GM12873 (cell line): ENCODE data around the gene KIAA1671.
A peak's percentile ranks its signal among the peaks of the same experiment; 100 is the strongest.

Experiments
- CTCF ChIP-seq: IDR thresholded peaks from 2 replicates; pipeline ENCODE4 v1.5.1; 2012; ENCODE audit warnings: low read depth, mild to moderate bottlenecking, moderate library complexity, low read length, control low read depth; ENCODE audit not compliant: insufficient read depth; ENCODE audit errors: missing control alignments

The KIAA1671 gene

DNA sequence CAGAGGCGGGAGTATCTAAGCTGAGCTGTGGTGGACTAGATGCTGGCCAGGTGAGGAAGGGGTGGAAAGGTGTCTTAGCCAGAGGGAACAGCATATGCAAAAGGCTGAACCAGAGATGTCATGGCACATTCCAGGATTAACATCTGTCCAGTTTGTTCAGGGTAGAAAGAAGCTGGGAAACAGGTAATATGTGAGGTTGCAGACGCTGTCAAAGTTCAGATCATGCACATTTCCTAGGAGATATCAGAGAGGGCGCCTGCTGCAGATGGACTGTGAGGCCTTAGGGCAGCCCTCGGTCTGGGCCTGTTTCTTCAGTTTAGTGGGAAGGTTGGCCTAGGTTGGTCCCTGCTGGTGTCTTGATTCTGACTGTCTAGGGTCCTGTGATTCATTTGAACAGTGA lies 149.5 kb downstream of the KIAA1671 start:
- no peak for TF ChIP-seq CTCF

DNA sequence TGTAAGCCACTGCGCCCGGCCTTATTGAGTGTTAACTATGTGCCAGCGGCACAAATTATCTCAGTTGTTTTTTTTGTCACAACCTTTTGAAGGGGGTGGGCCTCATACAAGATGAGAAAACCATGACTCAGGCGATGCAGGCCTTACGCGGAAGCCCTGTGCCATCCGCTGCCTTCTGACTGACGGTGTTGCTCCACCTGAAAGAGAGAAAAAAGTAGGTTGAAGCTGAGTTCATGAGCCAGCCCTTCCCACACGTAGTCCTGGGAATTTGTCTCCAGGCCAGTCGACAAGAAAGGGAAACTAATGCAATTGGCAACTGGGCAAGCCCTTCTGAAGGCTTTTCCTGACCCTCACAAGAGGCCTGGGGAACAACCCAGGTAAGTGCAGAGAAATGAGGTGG lies 150.2 kb downstream of the KIAA1671 start:
- TF ChIP-seq CTCF: no peak

- TF ChIP-seq CTCF: no peak
These were observed 151.9 kb downstream of the KIAA1671 start for GRCh38 chr22:25104367-25104766.

- no peak for TF ChIP-seq CTCF
These were observed 153.5 kb downstream of the KIAA1671 start for GRCh38 chr22:25105817-25106650.

GRCh38 chr22:25109878-25110595 lies 157.5 kb downstream of the KIAA1671 start:
- TF ChIP-seq CTCF: no peak

DNA sequence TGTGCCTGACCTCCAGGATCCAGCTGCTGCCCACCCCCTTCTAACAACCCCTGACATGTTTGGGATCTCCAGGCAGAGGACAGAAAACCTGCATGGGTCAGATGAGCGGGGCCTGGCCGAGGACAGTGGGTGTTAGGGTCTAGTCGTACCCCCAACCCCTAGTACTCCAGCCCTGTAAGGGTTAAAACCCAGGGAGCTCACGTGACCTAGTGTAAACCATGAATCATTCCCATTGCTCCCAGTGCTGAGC lies 158.0 kb downstream of the KIAA1671 start:
- no peak for TF ChIP-seq CTCF

DNA sequence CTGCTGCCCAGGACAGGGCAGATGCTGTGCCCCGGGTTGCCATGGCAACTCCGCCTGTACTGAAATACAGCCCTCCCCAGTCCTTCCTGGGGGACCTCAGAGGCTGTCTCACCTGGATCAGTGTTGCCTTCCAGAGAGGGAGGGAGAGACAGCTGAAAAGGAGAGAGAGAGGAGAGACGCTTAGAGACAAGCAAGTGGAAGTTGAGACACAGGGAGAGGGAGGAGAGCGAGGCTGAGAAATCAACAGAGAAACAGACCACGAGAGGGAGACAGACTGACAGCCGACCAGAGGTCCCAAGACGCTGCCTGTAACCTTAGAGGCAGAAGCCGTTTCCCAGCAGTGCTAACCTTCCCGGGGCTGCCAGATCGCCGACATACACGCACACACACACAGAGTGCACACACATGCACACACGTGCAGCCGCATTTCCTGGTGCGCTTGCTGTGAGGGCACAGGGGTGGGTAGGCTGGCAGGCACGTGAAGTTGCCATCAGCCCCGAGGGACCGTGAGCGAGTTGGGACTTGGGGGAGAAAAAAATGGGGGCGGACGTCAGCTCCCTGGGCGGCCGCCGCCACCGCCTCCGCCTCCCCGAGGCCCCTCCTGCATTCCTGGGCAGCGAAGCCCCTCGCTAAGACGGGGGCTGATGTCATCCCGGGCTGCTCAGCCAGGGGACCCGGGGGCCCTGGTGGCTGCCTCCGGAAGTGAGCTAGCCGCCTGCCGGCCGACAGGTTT lies 158.5 kb downstream of the KIAA1671 start:
- TF ChIP-seq CTCF: peak; percentile 65
